GM21367 (cell line): ENCODE data around the gene ITPK1.

Source experiments
- ATAC-seq: cut with Tn5 transposase; IDR thresholded peaks from one replicate; pipeline ENCODE4 v1.9.1; 2021; ENCODE audit not compliant: unreplicated experiment

ITPK1 gene

GRCh38 chr14:92958373-92959188 is 157.1 kb downstream of the ITPK1 start:
- no peak for ATAC-seq

GRCh38 chr14:92956961-92957360 is 158.8 kb downstream of the ITPK1 start:
- ATAC-seq, result no peak

- ATAC-seq, result no peak
These were observed 160.3 kb downstream of the ITPK1 start for GRCh38 chr14:92955381-92955780.

GRCh38 chr14:92954933-92955332 is 160.8 kb downstream of the ITPK1 start:
- ATAC-seq, result no peak

- no peak for ATAC-seq
These were observed 162.2 kb downstream of the ITPK1 start for GRCh38 chr14:92953526-92953925.

- no peak for ATAC-seq
These were observed 163.0 kb downstream of the ITPK1 start for GRCh38 chr14:92952481-92953298.

GRCh38 chr14:92951912-92952471 is 163.7 kb downstream of the ITPK1 start:
- ATAC-seq, result peak; percentile 73

- ATAC-seq, result no peak
These were observed 164.5 kb downstream of the ITPK1 start for GRCh38 chr14:92951261-92951660.

- no peak for ATAC-seq
These were observed 165.0 kb downstream of the ITPK1 start for GRCh38 chr14:92950773-92951172.

- ATAC-seq, result no peak
These were observed 165.6 kb downstream of the ITPK1 start for GRCh38 chr14:92950193-92950540.

GRCh38 chr14:92949496-92950192 is 166.1 kb downstream of the ITPK1 start:
- no peak for ATAC-seq

GRCh38 chr14:92948647-92949046 is 167.1 kb downstream of the ITPK1 start:
- ATAC-seq, result no peak

- ATAC-seq, result no peak
These were observed 168.7 kb downstream of the ITPK1 start for GRCh38 chr14:92946847-92947545.

- no peak for ATAC-seq
These were observed 169.5 kb downstream of the ITPK1 start for GRCh38 chr14:92945959-92946846.

- no peak for ATAC-seq
These were observed 170.2 kb downstream of the ITPK1 start for GRCh38 chr14:92945544-92945943.

GRCh38 chr14:92944976-92945375 is 170.7 kb downstream of the ITPK1 start:
- no peak for ATAC-seq

GRCh38 chr14:92943855-92944570 is 171.7 kb downstream of the ITPK1 start:
- ATAC-seq, result no peak

GRCh38 chr14:92942976-92943710 is 172.6 kb downstream of the ITPK1 start:
- no peak for ATAC-seq
